ENCODE data around the gene ZNF362. TPM values are rescaled to one million over a fixed set of nuclear protein-coding genes. Genes with fewer than 3 reads are reported as not detected.
A peak's percentile ranks its signal among the peaks of the same experiment; 100 is the strongest.

Gene ZNF362
- total RNA-seq, 1 donor from 2014 or later, result 110 TPM

GRCh38 chr1:33336580-33336979 is 80.3 kb downstream of the ZNF362 start:
- Mint-ChIP-seq H3K27me3 (ENCODE audit: unreplicated experiment) (no peaks in the 10 kb centered on the region), H3K4me1 (ENCODE audit: unreplicated experiment) (peaks cover 93% of the 10 kb centered on the region), H3K27ac (ENCODE audit: unreplicated experiment) (peak overlapping the region; percentile 34), H3K9me3 (ENCODE audit: unreplicated experiment) (no peaks in the 10 kb centered on the region), H3K4me3 (ENCODE audit: unreplicated experiment) (no peak overlapping the region), H3K36me3 (ENCODE audit: unreplicated experiment) (peaks cover 43% of the 10 kb centered on the region)
- TF ChIP-seq CTCF (IDR thresholded peaks at IDR 0.05), result no peak
- DNase-seq (ENCODE audit: extremely low spot score, unreplicated experiment), result no peak

- Mint-ChIP-seq H3K9me3 (ENCODE audit: unreplicated experiment) (no peaks in the 10 kb centered on the region), H3K4me3 (ENCODE audit: unreplicated experiment) (no peak overlapping the region), H3K4me1 (ENCODE audit: unreplicated experiment) (peaks cover 93% of the 10 kb centered on the region), H3K27me3 (ENCODE audit: unreplicated experiment) (no peaks in the 10 kb centered on the region), H3K36me3 (ENCODE audit: unreplicated experiment) (peaks cover 35% of the 10 kb centered on the region), H3K27ac (ENCODE audit: unreplicated experiment) (no peak overlapping the region)
- TF ChIP-seq CTCF (IDR thresholded peaks at IDR 0.05), result no peak
- no peak for DNase-seq (ENCODE audit: extremely low spot score, unreplicated experiment)
Observed at GRCh38 chr1:33337441-33337840, 81.1 kb downstream of the ZNF362 start.

- Mint-ChIP-seq H3K9me3 (ENCODE audit: unreplicated experiment) (no peaks in the 10 kb centered on the region), H3K27ac (ENCODE audit: unreplicated experiment) (peak overlapping the region; percentile 89), H3K4me1 (ENCODE audit: unreplicated experiment) (peaks cover 93% of the 10 kb centered on the region), H3K36me3 (ENCODE audit: unreplicated experiment) (peaks cover 35% of the 10 kb centered on the region), H3K27me3 (ENCODE audit: unreplicated experiment) (no peaks in the 10 kb centered on the region), H3K4me3 (ENCODE audit: unreplicated experiment) (peak overlapping the region; percentile 8)
- DNase-seq (ENCODE audit: extremely low spot score, unreplicated experiment), result no peak
- no peak for TF ChIP-seq CTCF (IDR thresholded peaks at IDR 0.05)
Observed at GRCh38 chr1:33338048-33338439, 81.8 kb downstream of the ZNF362 start.

GRCh38 chr1:33338440-33339211 is 82.3 kb downstream of the ZNF362 start:
- Mint-ChIP-seq H3K27me3 (ENCODE audit: unreplicated experiment) (no peaks in the 10 kb centered on the region), H3K36me3 (ENCODE audit: unreplicated experiment) (peaks cover 35% of the 10 kb centered on the region), H3K9me3 (ENCODE audit: unreplicated experiment) (no peaks in the 10 kb centered on the region), H3K27ac (ENCODE audit: unreplicated experiment) (peak overlapping the region; percentile 89), H3K4me3 (ENCODE audit: unreplicated experiment) (no peak overlapping the region), H3K4me1 (ENCODE audit: unreplicated experiment) (peaks cover 93% of the 10 kb centered on the region)
- no peak for TF ChIP-seq CTCF (IDR thresholded peaks at IDR 0.05)
- DNase-seq (ENCODE audit: extremely low spot score, unreplicated experiment), result no peak

GRCh38 chr1:33339413-33339812 is 83.1 kb downstream of the ZNF362 start:
- H3K9me3 Mint-ChIP-seq (ENCODE audit: unreplicated experiment), result no peaks in the 10 kb centered on the region
- no peak for DNase-seq (ENCODE audit: extremely low spot score, unreplicated experiment)
- H3K36me3 Mint-ChIP-seq (ENCODE audit: unreplicated experiment), result peaks cover 35% of the 10 kb centered on the region
- TF ChIP-seq CTCF (IDR thresholded peaks at IDR 0.05), result no peak
- H3K27ac Mint-ChIP-seq (ENCODE audit: unreplicated experiment), result peak overlapping the region; percentile 89
- no peak overlapping the region for H3K4me3 Mint-ChIP-seq (ENCODE audit: unreplicated experiment)
- no peaks in the 10 kb centered on the region for H3K27me3 Mint-ChIP-seq (ENCODE audit: unreplicated experiment)
- H3K4me1 Mint-ChIP-seq (ENCODE audit: unreplicated experiment), result peaks cover 93% of the 10 kb centered on the region
